NCI-H345 (cell line): ENCODE data around the gene PRCP.
"Not testable (repeated sequence)": the region's sequence is repeated elsewhere in the genome, so short reads cannot be mapped to it uniquely, and the experiment has no call there.

ENCODE experiments used
- DNase-seq: peaks from one replicate; lab custom pipeline; 2025; lab: John Stamatoyannopoulos, UW

PRCP gene

GRCh38 chr11:82872377-82873150 is 27.7 kb downstream of the PRCP start:
- no peak for DNase-seq

GRCh38 chr11:82871646-82872045 is 28.6 kb downstream of the PRCP start:
- no peak for DNase-seq

GRCh38 chr11:82869657-82870056 is 30.6 kb downstream of the PRCP start:
- DNase-seq = no peak

- peak; percentile 77 for DNase-seq
Measured at GRCh38 chr11:82867495-82868082, 32.6 kb downstream of the PRCP start.

DNA sequence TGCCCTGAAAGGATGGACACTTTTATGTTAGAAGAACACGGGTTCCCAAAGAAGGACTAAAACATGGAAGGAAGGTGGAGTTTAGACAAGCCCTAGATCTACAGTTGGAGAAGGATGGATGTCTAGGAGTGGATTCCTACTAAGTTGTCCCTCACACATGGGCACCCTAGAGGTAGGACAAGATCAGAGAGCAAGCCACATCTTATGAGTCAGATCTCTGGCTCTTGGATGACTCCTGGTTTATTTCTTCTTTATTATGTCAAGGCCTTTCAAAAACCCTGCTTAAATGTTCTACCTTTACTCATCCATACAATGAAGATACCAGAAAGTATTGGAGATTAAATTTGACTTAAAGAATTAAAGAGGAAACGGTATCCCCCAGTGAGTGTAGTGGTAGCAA is 34.4 kb downstream of the PRCP start:
- DNase-seq = no peak

DNA sequence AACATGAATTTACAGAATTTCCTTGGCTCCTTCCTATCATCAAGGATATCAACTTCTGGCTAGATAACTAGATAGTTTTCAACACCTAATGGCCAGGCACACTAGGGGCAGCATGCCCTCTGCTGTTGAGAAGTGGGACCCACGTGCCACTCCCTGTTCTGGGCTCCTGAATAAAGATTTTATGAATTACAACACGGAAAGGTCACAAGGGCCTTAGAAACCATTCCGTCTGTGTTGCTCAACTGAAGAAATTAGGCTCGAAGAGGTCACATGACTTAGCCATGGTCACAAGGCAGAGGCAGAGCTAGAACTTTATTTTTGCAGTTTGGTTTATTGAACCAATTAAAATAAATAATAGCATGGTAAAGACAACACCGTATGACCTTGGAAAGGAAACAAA is 36.0 kb downstream of the PRCP start:
- peak; percentile 47 for DNase-seq

- no peak for DNase-seq
Measured at GRCh38 chr11:82863209-82863608, 37.0 kb downstream of the PRCP start.

DNA sequence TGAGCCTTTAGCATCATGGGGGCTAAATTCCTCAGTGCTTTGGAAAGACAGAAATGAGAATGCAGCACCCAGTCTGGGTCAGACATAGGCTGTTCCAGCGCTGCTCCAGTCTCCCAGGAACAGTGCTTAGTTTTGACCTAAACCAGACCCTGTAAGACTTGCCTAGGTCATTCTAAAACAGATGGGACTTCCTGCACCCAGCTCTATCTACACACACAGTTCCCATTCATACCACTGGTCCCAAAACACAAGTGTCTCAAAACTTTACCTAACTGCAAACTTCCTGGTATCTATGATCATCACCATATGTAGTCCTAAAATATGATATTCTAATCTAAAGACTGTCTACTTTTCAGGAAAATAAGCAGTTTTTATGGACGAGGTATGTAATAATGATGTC is 37.9 kb downstream of the PRCP start:
- no peak for DNase-seq

DNA sequence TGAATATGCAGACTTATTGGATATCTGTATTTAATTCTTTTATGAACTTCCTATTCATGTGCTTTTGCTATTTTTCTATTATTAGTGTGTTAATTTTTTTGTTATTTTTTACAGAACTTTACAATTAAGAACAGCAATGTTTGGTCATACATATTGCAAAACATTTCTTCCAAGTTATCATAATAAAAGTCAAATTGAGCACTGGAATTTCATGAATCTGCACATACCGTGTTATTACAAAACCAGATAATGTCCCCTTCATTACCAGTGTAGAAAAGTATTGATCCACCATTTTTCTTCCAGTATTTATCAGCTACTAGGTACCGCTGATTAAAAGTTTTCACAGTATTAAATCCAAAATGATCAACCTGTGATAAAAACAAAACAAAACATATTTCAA is 40.5 kb downstream of the PRCP start:
- no peak for DNase-seq

GRCh38 chr11:82858556-82859091 is 41.6 kb downstream of the PRCP start:
- DNase-seq = no peak

DNA sequence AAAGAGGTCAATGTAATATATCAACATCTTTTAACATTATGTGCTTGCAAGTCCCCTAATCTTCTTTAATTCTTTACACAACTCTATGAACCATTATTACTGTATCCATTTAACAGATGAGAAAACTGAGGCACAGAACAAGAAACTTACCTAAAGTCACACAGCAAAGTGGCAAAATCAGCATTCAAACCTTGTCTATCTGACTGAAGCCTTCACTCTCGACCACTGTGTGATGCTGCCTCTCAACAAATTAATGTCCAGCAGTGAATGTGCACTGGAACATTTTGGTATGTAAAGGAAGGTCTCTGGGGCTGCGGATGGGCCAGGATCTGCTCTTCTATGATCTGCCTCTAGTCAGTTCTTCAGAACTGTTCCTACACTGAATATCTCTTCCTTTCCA is 42.1 kb downstream of the PRCP start:
- DNase-seq = no peak

DNA sequence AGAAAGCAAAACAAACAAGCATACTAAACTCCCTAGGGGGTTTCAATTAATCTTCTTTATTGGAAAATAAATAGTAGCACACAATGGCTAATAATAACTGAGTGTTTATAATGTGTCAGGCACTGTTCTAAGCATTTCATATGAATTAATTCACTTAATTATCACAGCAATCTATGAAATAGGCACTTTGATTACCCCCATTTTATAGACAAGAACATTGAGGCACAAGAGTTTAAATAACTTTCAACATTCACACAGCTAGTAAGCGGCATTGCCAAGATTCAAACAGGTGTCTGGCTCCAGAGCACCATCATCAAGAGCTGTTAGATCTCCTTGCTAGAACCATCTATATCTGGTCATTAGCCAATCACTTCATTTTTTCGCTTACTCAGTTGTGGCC is 43.1 kb downstream of the PRCP start:
- no peak for DNase-seq

- no peak for DNase-seq
Measured at GRCh38 chr11:82855616-82856015, 44.6 kb downstream of the PRCP start.

DNA sequence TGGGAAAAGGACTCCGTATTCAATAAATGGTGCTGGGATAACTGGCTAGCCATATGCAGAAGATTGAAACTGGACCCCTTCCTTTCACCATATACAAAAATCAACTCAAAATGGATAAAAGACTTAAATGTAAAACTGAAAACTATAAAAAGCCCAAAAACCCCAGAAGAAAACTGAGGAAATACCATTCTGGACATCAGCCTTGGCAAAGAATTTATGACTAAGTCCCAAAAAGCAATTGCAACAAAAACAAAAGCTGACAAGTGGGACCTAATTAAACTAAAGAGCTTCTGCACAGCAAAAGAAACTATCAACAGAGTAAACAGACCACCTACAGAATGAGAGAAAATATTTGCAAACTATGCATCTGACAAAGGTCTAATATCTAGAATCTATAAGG is 45.3 kb downstream of the PRCP start:
- not testable (repeated sequence) for DNase-seq

GRCh38 chr11:82854242-82854641 is 46.0 kb downstream of the PRCP start:
- DNase-seq = no peak

DNA sequence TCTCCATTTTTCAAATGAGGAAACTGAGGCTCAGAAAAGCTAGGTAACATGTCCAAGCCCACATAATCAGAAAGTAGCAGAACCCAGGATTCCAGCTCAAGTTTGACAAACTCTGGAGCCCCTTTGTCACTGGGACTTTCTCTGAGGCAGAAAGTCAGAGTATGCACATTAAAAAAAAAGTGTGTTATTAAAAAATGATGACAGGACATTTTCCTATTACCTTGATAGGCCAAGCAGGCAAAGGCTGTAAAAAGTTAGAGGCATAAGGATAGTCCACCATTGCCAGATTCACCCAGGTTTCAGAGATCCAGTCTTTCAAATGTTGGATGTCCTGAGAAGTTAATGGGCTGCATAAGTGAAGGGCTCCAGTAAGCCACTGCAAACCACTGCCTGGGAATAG is 51.4 kb downstream of the PRCP start:
- no peak for DNase-seq

DNA sequence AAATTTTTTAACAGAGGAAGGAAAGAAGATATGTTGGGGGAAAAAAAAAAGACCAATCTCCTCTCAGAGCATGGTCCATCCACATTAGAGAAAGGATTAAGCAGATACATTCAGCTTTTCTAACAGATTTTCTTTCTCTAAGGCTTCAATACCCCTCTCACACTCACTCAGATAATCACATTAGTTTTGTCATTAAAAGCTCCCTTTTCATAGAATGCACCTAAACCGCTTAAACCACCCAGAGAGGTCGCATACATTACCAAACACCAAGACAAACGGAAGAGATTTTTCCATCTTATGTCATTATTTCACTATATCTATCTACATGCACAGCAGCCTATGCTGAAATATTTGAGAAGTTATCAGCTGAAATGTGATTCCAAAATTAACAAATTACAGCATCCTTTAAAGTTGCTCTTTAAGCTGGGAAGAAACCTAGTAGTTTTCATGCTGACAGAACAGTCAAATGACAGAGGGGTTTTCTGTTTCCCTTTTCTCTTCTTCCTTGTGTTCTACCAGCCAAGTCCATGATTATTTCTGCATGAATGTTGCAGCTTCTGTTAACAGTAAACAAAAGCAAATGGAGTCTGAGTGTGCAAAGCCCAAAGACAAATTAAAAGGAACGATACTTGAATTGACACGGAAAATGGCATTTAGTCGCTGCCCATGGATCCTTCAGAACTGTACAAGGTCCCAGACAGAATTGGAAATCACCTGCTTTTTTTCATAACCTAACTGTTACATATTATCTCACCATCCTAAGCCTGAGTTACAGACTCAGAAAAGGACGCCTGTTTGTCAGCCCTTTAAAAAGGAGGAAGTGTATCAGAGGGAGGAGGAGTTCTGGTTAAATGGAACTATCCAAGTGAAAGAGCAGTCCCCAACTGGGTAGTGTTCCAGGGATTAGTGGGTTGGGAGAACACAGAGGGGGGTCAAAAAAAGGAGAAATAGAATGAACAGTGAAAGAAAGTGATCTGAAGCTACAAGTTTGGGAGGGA is 54.6 kb downstream of the PRCP start:
- DNase-seq = no peak

DNA sequence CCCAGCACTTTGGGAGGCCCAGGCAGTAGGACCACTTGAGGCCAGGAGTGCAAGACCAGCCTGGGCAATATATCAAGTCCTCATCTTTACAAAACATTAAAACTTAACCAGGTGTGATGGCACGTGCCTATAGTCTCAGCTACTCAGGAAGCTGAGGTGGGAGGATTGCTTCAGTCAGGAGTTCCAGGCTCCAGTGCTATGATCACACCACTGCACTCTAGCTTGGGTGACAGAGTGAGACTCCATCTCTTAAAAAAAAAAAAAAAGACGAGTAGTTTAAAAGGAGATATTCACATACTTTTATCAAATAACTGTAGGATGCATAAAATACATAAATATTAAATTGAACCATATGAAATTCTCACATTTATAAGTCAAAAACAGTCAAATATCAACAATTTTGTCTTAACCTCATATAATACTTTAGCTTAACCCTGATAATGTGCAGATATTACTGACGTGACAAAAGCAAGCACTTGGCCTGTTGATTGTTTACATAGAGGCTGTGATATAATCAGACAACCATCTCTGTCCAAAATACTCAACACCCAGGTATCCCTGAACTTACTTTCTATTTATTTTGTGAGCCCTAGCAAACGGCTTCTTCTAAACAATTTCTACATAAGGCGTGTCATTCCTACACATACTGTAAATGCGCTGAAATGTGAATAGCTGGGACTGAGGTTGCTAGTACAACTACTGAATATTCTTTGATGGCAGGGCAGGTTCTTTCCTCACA is 57.0 kb downstream of the PRCP start:
- DNase-seq = no peak

- DNase-seq = no peak
Measured at GRCh38 chr11:82842019-82842418, 58.2 kb downstream of the PRCP start.

DNA sequence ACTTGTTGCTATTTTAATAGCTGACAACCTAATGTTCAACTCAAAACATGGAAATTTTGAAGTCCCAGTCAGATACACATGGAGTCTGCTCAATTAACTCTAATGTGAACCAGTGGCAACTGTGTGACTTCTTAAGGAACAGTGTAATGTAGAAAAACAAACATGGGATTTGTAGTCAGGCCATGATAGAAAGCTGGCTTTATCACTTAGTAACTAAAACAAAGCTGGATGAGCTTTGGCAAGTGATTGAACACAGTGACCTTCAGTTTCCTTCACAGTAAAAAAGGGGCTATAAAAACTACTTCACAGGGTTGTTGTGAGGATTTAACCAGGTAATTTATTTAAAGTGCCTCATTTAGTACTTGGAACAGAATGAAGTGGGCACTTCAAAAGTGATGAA is 62.6 kb downstream of the PRCP start:
- no peak for DNase-seq

DNA sequence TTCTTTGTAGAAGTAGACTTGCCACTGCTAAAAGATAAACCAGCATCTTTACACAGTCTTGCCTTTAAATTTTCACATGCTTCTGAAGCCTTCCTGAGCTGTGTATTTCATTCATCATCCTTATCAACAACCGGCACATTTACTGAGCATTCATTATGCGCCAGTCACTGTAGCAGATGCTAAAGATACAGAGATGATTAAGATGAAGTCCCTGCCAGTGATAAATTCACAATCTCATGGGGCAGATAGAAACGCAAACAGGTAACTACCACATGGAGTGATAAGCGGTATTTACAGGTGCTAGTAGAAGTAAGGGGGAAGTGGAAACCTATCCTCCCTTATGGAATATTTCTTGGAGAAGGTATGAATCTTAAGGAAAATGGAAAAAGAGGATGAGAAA is 67.2 kb downstream of the PRCP start:
- DNase-seq = no peak

DNA sequence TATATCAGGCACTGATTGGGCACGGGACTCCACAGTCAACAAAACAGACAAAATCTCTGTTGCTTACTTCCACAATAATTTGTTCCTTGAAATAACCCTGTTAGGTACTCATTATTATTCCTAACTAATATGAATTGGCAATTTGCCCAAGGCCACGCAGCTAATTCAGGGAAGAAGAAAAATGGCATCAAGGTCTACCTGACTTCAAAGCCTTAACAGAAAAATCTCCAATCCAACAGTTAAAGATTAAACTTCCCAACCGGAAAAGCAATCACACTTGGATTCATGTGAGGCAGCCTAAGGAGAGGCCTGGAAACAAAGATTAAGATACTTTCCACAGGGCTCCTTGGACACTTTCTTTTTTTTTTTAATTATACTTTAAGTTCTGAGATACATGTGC is 68.9 kb downstream of the PRCP start:
- no peak for DNase-seq
